GM12878 (cell line): ENCODE data around the gene ANKRD24.

Experiments
- BHLHE40 ChIP-seq, 2 experiments: fragments of 450-650 bp in 1 of 2; IDR thresholded peaks; 2 replicates each; pipeline ENCODE4 v1.6.1; 2011 to 2017; ENCODE audit warnings: low read depth in 2 of 2, borderline replicate concordance in 1 of 2, improper control_type of control experiment in 1 of 2, low read length in 1 of 2, mild to moderate bottlenecking in 1 of 2
- CTCF ChIP-seq, 3 experiments: IDR thresholded peaks in 2 of 3; conservative IDR thresholded peaks in 1 of 3; 2 replicates each; pipeline ENCODE4 v1.5.1; 2011; ENCODE audit warnings: low read depth in 3 of 3, low read length in 3 of 3, mild to moderate bottlenecking in 3 of 3, control low read depth in 2 of 3, moderate library complexity in 2 of 3, inconsistent platforms in 1 of 3, mixed read lengths in 1 of 3; ENCODE audit not compliant: control insufficient read depth in 2 of 3, insufficient read depth in 1 of 3; ENCODE audit errors: extremely low read depth in 1 of 3
- IKZF1 ChIP-seq: fragments of 450-650 bp; conservative IDR thresholded peaks from 2 replicates; pipeline ENCODE4 v1.6.1; 2017; ENCODE audit warnings: antibody characterized with exemption, mild to moderate bottlenecking
- MXI1 ChIP-seq: fragments of 150-350 bp; IDR thresholded peaks from 2 replicates; pipeline ENCODE4 v1.6.1; 2011; ENCODE audit warnings: low read depth, mild to moderate bottlenecking, inconsistent platforms, low read length, improper control_type of control experiment
- MYC ChIP-seq: IDR thresholded peaks from 2 replicates; pipeline ENCODE4 v1.6.1; 2011; ENCODE audit warnings: mild to moderate bottlenecking, low read length, moderate library complexity, inconsistent platforms; ENCODE audit not compliant: insufficient read depth, insufficient replicate concordance, insufficient read length, severe bottlenecking
- RCOR1 ChIP-seq: conservative IDR thresholded peaks from 2 replicates; pipeline ENCODE4 v1.6.1; 2012; ENCODE audit warnings: low read depth, low read length, improper control_type of control experiment
- SREBF2 ChIP-seq: IDR thresholded peaks from 2 replicates; pipeline ENCODE4 v1.6.1; 2012; ENCODE audit warnings: mild to moderate bottlenecking, low read length
- SUZ12 ChIP-seq: fragments of 200-600 bp; sonication (generic); IDR thresholded peaks from one replicate; pipeline ENCODE4 v1.6.1; 2018; ENCODE audit warnings: antibody characterized with exemption, mild to moderate bottlenecking; ENCODE audit not compliant: unreplicated experiment

DNA sequence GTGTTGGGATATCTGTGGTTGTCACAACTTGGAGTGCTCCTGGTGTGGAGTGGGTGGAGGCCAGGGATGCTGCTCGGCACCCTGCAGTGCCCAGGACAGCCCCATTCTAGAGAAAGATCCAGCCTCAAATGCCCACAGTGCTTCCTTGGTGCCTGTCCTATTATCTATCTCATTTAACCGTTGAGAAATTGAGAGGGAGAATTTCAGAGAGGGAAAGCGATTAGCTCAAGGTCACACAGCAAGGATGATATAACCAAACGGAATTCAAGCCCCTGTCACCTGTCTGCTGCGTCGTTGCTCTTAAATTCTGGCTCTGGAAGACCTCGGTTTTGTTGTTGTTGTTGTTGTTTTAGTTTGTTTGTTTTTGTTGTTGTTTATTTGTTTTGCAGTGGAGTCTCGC lies 13.5 kb downstream of the ANKRD24 start:
- TF ChIP-seq RCOR1 (no peak), CTCF (IDR thresholded peaks at IDR 0.05 in 2 of 3, conservative IDR thresholded peaks at IDR 0.05 in 1 of 3; ENCODE audit: control insufficient read depth in 2 of 3, extremely low read depth in 1 of 3, insufficient read depth in 1 of 3, low read depth in 3 of 3, low read length in 3 of 3) (no peak), SUZ12 (no peak), SREBF2 (no peak), MXI1 (no peak), BHLHE40 (IDR thresholded peaks at IDR 0.05; ENCODE audit: borderline replicate concordance in 1 of 2, low read depth in 2 of 2, low read length in 1 of 2) (no peak), IKZF1 (no peak), MYC (no peak)
